Suppressor macrophage (primary cell): Measurements from ENCODE around the gene RNF213.

ENCODE experiments used
- DNase-seq, 4 experiments: peaks; one replicate each; pipeline ENCODE4 v3.0.0-alpha.2; 2020 to 2022

Gene RNF213

GRCh38 chr17:80437532-80437931, 176.9 kb downstream of the RNF213 start:
- no peak for DNase-seq

- DNase-seq = no peak
Observed at GRCh38 chr17:80438806-80439205, 178.2 kb downstream of the RNF213 start.

- DNase-seq = no peak
Observed at GRCh38 chr17:80439499-80439898, 178.8 kb downstream of the RNF213 start.

GRCh38 chr17:80441133-80441578, 180.5 kb downstream of the RNF213 start:
- DNase-seq = peak; percentile 27 to 72 (median 50)

- DNase-seq = no peak
Observed at GRCh38 chr17:80441598-80442322, 181.1 kb downstream of the RNF213 start.

- no peak for DNase-seq
Observed at GRCh38 chr17:80442323-80442659, 181.6 kb downstream of the RNF213 start.

- DNase-seq = no peak
Observed at GRCh38 chr17:80442764-80443163, 182.1 kb downstream of the RNF213 start.

GRCh38 chr17:80443498-80443897, 182.8 kb downstream of the RNF213 start:
- no peak for DNase-seq

GRCh38 chr17:80443916-80444643, 183.4 kb downstream of the RNF213 start:
- no peak for DNase-seq

- DNase-seq = no peak
Observed at GRCh38 chr17:80444644-80444979, 184.0 kb downstream of the RNF213 start.

- no peak for DNase-seq
Observed at GRCh38 chr17:80445007-80445725, 184.5 kb downstream of the RNF213 start.

GRCh38 chr17:80445726-80446110, 185.1 kb downstream of the RNF213 start:
- DNase-seq = no peak

GRCh38 chr17:80446645-80447405, 186.2 kb downstream of the RNF213 start:
- no peak for DNase-seq

- DNase-seq = no peak
Observed at GRCh38 chr17:80447790-80448189, 187.1 kb downstream of the RNF213 start.
